GM19438 (cell line): ENCODE data around the gene CNTRL.
"Not testable (repeated sequence)": the region's sequence is repeated elsewhere in the genome, so short reads cannot be mapped to it uniquely, and the experiment has no call there.

Experiments
- ATAC-seq: cut with Tn5 transposase; IDR thresholded peaks from one replicate; pipeline ENCODE4 v1.9.1; 2021; ENCODE audit warnings: low read depth; ENCODE audit not compliant: unreplicated experiment

Gene CNTRL, protein sequence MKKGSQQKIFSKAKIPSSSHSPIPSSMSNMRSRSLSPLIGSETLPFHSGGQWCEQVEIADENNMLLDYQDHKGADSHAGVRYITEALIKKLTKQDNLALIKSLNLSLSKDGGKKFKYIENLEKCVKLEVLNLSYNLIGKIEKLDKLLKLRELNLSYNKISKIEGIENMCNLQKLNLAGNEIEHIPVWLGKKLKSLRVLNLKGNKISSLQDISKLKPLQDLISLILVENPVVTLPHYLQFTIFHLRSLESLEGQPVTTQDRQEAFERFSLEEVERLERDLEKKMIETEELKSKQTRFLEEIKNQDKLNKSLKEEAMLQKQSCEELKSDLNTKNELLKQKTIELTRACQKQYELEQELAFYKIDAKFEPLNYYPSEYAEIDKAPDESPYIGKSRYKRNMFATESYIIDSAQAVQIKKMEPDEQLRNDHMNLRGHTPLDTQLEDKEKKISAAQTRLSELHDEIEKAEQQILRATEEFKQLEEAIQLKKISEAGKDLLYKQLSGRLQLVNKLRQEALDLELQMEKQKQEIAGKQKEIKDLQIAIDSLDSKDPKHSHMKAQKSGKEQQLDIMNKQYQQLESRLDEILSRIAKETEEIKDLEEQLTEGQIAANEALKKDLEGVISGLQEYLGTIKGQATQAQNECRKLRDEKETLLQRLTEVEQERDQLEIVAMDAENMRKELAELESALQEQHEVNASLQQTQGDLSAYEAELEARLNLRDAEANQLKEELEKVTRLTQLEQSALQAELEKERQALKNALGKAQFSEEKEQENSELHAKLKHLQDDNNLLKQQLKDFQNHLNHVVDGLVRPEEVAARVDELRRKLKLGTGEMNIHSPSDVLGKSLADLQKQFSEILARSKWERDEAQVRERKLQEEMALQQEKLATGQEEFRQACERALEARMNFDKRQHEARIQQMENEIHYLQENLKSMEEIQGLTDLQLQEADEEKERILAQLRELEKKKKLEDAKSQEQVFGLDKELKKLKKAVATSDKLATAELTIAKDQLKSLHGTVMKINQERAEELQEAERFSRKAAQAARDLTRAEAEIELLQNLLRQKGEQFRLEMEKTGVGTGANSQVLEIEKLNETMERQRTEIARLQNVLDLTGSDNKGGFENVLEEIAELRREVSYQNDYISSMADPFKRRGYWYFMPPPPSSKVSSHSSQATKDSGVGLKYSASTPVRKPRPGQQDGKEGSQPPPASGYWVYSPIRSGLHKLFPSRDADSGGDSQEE (N-terminal part only)

DNA sequence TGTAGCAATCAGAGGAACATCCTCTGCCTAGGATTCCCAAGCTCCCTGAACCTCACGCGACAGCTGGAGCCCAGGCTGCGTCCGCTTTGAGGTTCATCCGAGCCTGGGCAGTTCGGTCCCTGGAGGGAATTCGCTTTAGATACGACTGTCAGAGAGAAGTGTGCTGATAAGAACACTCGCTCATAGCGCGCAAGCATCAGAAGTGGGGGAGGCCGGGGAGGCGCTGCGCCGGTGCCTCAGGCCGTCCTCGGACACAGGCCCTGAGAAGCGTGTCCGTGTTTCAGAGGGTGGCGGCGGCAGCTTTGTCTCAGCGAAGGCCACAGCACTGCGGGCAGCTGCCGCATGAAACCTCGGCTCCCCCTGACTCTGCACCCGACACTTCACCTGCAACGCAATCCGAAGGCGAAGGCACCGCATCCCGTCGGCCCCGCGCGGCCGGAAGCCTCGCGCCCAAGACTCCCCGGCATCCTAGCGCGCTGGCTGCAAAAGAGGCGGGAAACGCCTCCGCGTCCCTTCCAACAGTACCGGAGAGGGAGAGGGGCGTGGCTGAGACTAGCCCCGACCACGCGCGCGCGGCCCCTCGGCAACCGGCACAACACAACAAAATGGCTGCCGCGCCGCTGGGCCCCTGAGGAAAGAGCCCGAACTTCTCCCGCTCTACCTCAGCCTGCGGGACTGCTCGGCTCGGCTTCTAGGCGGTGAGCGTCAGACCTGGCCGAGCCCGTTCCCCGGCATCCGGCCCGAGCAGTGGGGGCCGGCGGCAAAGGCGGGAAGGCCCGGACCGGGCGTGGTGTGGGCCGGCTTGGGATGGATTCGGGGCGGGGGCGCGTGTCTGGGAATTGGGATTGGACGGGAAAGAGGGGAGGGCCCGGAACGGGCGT, at the start of gene CNTRL:
CNTRL (plus strand) TSS at position 586 of the 881 bp plus-strand sequence. CDS start 13,372 bp downstream, outside the sequence.
- ATAC-seq = peak; percentile 68

DNA sequence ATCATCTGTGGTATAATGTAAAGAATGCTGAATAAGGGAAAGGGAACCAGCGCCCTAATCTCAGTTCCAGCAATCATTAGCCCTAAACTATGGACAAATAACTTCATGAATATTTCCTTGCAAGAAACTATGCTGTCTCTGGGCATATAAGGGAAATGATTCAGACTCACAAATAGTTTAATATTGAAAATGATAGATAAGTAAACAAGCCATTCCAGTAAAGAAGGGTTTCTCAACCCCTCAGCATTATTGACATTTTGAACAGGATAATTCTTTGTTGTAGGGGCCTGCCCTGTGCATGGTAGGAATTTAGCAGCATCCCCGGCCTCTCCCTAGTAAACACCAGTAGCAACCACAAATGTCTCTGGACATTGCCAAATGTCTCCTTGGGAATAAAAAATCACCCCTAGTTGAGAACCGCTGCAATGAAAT, 48.5 kb upstream of the CNTRL start:
- ATAC-seq = no peak

GRCh38 chr9:121026768-121027167, 48.0 kb upstream of the CNTRL start:
- no peak for ATAC-seq

- not testable (repeated sequence) for ATAC-seq
These were observed 46.5 kb upstream of the CNTRL start for GRCh38 chr9:121028285-121028684.

DNA sequence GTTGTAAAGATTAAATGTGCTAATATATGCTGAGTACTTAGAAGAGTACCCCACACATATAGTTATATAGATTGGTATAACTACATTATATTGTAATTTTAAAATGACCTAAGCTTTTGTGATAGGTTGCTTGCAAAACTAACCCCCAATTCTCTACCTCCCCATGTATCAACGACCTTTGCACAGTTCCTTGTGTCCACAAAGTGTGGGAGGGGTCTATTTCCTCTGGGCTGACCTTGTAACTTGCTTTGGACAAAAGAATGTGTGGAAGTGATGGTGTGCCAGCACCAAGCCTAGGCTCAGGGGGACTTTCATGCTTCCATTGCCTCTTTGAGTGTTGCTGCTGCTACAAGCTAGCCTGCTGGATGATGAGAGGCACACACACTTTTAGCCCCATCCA, 45.3 kb upstream of the CNTRL start:
- ATAC-seq = no peak

- no peak for ATAC-seq
These were observed 40.2 kb upstream of the CNTRL start for GRCh38 chr9:121034529-121034928.

DNA sequence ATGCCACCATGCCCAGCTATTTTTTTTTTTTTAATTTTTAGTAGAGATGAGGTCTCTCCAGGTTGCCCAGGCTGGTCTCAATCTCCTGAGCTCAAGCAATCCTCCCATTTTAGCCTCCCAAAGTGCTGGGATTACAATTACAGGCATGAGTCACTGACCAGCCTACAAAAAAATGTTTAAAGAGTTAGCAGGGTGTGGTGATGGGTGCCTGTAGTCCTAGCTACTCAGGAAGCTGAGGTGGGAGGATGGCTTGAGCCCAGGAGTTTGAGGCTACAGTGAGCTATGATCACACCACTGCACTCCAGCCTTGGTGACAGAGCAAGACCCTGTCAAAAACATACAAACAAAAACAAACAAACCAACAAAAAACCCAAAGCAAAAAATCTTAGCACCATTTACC, 39.0 kb upstream of the CNTRL start:
- ATAC-seq = not testable (repeated sequence)

DNA sequence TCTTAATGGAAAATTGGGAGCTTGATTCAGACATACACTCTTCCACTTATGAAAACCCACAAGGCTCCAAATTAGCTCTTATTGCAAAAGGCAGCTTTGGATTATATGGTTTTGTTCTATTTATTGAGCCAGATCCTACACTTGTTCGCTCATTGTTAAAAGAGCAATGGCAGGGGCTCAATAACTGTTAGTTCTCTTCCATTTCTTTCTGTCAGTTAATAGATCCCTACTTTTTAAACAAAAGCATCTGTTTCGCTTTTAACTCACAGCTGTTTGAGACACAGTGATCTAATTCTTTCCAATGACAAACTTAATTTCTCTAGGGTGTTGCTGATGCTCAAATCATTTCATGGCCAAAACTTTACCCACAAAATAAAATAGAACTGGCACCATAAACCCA, 36.4 kb upstream of the CNTRL start:
- no peak for ATAC-seq

GRCh38 chr9:121038804-121039203, 36.0 kb upstream of the CNTRL start:
- no peak for ATAC-seq

- ATAC-seq = no peak
These were observed 26.6 kb upstream of the CNTRL start for GRCh38 chr9:121048175-121048574.

DNA sequence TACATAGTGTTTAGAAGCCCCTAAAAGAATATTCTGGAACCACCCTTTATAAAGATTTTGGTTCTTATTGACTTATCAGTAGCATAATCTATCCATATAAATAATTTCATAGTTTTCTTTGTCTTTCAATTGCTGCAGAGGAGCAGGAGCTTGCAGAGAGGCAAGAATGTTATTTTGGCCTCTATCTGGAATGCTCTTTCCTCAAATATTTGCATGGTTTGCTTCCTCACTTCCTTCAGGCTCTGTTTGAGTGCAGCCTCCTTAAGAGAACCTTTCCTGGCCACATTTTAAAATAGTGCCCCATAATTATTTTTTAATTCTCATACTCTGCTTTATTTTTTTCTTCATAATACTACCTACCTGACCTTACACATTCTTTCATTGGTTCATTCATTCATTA, 26.1 kb upstream of the CNTRL start:
- no peak for ATAC-seq

DNA sequence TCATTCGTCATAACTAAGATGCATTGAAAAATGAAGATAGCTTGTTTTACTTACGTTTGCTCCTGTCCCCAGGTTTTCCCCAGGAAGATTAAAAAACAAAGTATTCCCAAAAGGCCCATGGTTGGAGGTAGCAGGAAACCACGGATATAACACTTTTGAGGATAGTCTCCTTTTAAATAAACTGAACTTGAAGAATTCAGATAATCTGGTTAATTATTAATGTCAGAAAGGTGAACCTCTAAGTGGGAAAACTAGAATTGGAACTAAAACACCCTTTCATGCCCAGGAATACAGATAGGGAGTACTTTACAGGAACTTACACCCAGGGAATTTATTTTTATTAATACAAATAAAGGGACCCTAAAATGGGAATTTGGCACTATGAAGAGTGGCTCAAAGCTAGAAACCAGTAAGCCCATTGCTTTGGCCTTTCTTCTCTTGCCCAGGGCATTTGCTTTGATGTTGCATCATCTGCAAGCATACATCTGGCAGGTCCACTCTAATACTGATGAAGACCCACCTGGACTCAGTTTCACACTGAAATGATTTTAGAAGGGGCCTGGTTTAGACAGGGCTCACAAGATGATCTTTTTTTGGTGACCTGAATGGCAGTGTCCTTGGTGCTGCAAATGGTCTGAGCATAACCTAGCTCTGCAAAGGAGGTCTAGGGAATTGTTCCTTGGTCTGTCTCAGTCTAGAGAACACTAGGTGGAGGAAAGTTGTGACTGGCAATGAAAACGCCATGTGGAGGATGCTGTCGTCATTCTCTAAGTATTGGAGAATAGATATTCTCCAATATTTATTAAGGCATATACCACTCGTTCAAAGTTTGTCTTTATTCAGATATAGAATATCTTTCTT, 24.4 kb upstream of the CNTRL start, which contains the start of gene C5:
C5 (minus strand) TSS at position 148 of the 861 bp plus-strand sequence; CDS start at position 119, 29 bp downstream.
- no peak for ATAC-seq

DNA sequence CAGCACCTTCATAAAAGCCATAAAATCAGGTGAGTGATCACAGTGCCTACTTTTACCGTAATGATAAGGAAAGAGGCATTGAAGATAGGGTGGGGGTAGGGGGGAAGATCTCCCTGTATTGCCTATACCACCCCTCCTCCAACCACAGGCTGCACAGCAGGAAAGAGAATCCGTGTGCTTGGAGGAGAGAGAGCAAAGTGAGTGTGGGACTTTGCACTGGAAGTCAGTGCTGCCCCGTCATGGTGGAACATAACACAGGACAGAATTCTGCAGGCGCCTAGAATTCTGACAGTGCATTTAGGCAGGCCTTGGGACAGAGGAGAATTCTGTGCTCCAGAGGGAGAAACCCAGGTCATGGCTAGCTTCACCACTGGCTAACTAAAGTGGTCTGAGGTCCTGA, 21.2 kb upstream of the CNTRL start:
- ATAC-seq = no peak

DNA sequence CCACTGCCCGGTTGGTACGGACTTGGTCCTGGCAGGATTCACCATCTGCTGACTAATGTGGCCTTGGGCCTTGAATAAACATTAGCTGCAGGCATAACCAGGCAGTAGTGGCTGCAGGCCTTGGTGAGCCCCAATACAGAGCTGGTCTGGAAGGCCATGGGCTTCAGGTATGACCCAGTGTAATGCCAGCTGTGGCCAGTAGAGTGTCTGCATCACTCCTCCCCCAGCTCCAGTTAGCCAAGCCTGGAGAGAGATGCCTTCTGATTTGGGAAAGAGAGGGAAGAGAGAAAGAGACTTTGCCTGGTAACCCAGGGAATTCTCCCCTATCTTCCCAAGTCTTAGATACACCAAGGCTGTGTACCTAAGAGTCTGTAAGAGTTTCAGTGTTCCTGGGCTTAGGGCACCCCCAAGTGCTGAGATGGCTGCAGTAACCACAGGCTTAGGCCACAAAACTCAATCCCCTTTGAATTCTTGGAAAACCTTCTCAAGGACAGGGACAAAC, 19.1 kb upstream of the CNTRL start:
- no peak for ATAC-seq

- no peak for ATAC-seq
These were observed 16.9 kb upstream of the CNTRL start for GRCh38 chr9:121057821-121058220.

DNA sequence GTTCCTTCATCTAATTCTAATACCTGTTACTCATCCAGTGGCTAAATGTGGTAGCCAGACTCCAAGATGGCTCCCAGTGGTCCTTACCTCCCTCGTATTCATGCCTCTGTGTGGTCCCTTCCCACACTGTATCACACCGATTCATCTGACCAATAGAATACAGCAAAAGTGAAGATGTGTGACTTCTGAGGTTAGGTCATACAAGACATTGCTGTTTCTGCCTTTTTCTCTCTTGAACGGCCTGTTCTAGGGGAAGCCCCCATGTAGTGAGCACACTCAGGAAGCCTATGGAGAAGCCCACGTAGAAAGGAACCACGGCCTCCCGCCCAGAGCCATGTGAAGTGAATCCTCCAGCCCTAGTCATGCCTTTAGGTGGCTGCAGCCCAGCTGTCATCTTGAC, 15.2 kb upstream of the CNTRL start:
- no peak for ATAC-seq

DNA sequence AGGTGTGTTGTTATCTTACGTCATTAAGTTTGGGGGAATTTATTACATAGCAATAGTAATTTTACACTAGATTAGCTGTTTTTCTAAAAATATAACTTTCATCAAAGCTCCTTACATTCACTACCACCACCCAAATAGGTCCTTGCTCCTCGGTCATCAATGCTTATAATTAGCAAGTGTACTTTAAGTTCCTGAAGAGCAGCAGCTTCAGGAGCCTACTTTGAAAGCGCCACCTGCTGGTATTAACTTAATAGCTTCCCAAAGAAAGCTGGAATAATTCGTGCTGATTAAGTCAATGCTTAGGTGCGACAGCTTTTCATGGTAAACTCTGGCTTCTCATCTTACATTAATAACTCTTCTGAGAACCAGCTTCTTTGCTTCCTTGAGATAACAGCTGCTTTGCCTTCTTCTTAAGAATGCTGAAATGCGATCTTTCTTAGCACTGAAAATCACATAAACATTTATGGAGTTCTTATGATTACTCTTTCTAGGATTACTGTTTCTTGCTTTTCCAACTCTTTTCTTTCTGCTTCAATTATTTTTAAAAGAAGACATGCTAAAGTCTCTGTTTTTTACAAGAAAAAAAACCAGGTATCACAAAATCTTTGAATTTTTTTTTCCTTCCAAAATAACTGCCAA, 14.6 kb upstream of the CNTRL start:
- ATAC-seq = no peak

- no peak for ATAC-seq
These were observed 7.9 kb upstream of the CNTRL start for GRCh38 chr9:121066850-121067249.
